Hair follicular keratinocyte (primary cell): ENCODE data around the gene CCDC137. TPM values are rescaled to one million over a fixed set of nuclear protein-coding genes. Genes with fewer than 3 reads are reported as not detected.

Experiments
- total RNA-seq: library from RNA; depleted of rRNA; stranded (reverse); fragments of >200 nt; gene quantifications from 2 replicates; pipeline ENCODE4 v1.2.3, GENCODE V29; 2015

CCDC137 gene, protein sequence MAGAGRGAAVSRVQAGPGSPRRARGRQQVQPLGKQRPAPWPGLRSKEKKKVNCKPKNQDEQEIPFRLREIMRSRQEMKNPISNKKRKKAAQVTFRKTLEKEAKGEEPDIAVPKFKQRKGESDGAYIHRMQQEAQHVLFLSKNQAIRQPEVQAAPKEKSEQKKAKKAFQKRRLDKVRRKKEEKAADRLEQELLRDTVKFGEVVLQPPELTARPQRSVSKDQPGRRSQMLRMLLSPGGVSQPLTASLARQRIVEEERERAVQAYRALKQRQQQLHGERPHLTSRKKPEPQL
- total RNA-seq: 11.0 and 18.8 TPM in 2 replicates

GRCh38 chr17:81666342-81667191 lies at the start of gene CCDC137, which contains the start of gene OXLD1:
Gene CCDC137 (plus strand): TSS chr17:81666737. CDS start chr17:81666767, 30 bp downstream.
Gene OXLD1 (minus strand): TSS chr17:81666605. CDS start chr17:81666577, 28 bp downstream.

GRCh38 chr17:81636505-81637288 lies 29.8 kb upstream of the CCDC137 start, which contains the start of the genes NPLOC4 and TSPAN10:
Gene NPLOC4 (minus strand): TSS chr17:81637112. CDS start chr17:81636930, 182 bp downstream.
Gene TSPAN10 (plus strand): TSS chr17:81637196. CDS start chr17:81642413, 5,217 bp downstream.

GRCh38 chr17:81656118-81656743 lies 10.3 kb upstream of the CCDC137 start, which contains the start of gene PDE6G:
Gene PDE6G (minus strand): TSS chr17:81656542. CDS start chr17:81653305, 3,237 bp downstream.

GRCh38 chr17:81683584-81684441 lies 17.3 kb downstream of the CCDC137 start, which contains the start of the genes ARL16 and HGS:
Gene ARL16 (minus strand): TSS chr17:81683797. CDS start chr17:81683753, 44 bp downstream.
Gene HGS (plus strand): TSS chr17:81684011. CDS start chr17:81684067, 56 bp downstream.

DNA sequence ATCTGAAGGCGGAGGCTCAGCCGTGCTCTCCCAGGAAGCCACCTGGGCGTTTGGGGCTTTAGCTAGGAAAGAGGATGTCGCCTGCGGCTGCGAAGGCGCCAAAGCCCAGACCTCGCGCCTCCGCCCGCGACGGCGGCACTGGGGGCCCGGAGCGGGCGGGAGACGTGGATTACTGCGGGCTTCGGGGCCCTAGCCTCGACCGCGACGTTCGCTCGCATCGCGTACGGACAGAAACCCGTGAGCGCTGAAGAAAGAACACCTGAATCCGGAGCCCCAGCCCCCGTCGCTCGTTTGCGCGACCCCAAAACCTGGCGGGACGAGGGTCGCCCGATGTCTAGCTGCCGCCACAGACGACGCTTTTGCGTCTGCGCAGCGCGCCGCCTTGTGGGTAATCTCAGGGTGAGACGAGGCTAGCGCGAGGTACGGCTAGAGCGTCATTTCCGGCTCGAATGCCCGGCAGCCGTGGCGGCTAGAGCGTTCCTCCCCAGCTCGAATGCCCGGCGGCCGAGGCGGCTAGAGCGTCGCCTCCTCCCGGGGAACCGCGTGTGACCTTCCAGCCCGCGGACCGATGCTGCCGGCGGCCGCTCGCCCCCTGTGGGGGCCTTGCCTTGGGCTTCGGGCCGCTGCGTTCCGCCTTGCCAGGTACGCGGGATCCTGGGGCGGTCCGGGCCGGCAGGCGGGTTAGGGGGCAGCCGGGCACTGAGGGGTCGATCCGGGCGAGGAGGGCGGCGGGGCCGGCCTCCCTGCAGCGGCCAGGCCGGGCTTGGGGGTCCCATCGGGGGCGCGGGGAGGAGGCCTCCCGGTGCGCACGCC lies 36.6 kb downstream of the CCDC137 start, which contains the start of gene MRPL12:
Gene MRPL12 (plus strand): TSS at position 434 of the 813 bp plus-strand sequence. CDS start 135 bp downstream, at position 569.

DNA sequence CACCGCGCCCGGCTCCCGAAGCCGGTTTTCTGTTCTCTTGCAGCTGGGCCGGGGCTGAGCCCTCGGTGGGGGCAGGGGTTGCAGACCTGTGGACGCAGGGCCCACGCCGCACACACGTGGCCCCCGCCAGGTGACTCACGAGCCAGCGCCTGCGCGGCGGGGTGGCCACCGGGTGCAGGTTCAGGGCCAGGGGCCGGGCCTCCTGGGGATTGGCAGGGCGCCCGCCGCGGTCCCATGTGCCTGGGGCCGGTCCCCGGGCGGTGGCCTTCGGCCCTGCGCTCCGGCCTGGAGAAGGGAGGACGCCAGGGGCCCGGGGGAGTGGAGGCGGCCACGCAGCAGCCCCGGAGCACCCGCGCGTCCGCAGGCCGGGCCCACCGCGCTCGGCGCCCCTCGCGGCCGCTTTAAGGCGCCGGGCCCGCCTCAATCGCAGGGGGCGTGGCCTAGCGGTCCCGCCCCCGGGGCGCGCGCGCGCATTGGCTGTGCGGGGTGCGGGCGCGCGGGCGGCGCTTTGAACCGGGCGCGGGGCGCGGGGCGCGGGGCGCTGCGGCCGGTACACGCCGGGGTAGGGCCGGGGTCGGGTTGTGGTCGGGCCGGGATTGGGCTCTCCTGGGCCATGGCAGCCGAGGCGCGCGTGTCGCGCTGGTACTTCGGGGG lies 45.4 kb downstream of the CCDC137 start, which contains the start of gene SLC25A10:
Gene SLC25A10 (plus strand): TSS at position 471 of the 654 bp plus-strand sequence. CDS start 143 bp downstream, at position 614.

Other genes with a start within 250 kb of the CCDC137 start
- gene ACTG1, start 153.9 kb upstream of the CCDC137 start, total RNA-seq: 5,856 and 6,691 TPM in 2 replicates
- not detected in 2 replicates for gene FSCN2, start 138.4 kb upstream of the CCDC137 start, total RNA-seq
- gene FAAP100, start 114.4 kb upstream of the CCDC137 start, total RNA-seq: 30.0 and 30.6 TPM in 2 replicates
- gene NPLOC4, start 29.6 kb upstream of the CCDC137 start, total RNA-seq: 44.7 and 53.7 TPM in 2 replicates
- gene TSPAN10, start 29.5 kb upstream of the CCDC137 start, total RNA-seq: 0.49 TPM in 1 of 2 replicates, not detected in the other
- gene PDE6G, start 10.2 kb upstream of the CCDC137 start, total RNA-seq: not detected in 2 replicates
- 30.6 and 34.2 TPM in 2 replicates for gene OXLD1, start 132 bp upstream of the CCDC137 start, total RNA-seq
- 23.4 and 29.4 TPM in 2 replicates for gene ARL16, start 17.1 kb downstream of the CCDC137 start, total RNA-seq
- 85.4 and 99.3 TPM in 2 replicates for gene HGS, start 17.3 kb downstream of the CCDC137 start, total RNA-seq
- 82.5 and 175 TPM in 2 replicates for gene MRPL12, start 36.6 kb downstream of the CCDC137 start, total RNA-seq
- gene SLC25A10, start 45.5 kb downstream of the CCDC137 start, total RNA-seq: 13.2 and 39.5 TPM in 2 replicates
- gene GCGR, start 137.4 kb downstream of the CCDC137 start, total RNA-seq: not detected in 2 replicates
- gene MCRIP1, start 166.6 kb downstream of the CCDC137 start, total RNA-seq: 54.0 and 72.8 TPM in 2 replicates
- gene PPP1R27, start 168.3 kb downstream of the CCDC137 start, total RNA-seq: not detected in 2 replicates
- 1,696 and 1,977 TPM in 2 replicates for gene P4HB, start 193.8 kb downstream of the CCDC137 start, total RNA-seq
- gene ARHGDIA, start 204.6 kb downstream of the CCDC137 start, total RNA-seq: 274 and 312 TPM in 2 replicates
- gene ALYREF, start 224.8 kb downstream of the CCDC137 start, total RNA-seq: 109 and 236 TPM in 2 replicates
- 256 and 274 TPM in 2 replicates for gene ANAPC11, start 225.0 kb downstream of the CCDC137 start, total RNA-seq
- gene NPB, start 235.5 kb downstream of the CCDC137 start, total RNA-seq: 3.4 and 3.6 TPM in 2 replicates
- 74.0 and 100 TPM in 2 replicates for gene PCYT2, start 244.7 kb downstream of the CCDC137 start, total RNA-seq